ENCODE measurements around the gene PHF24. TPM values are rescaled to one million over a fixed set of nuclear protein-coding genes. Genes with fewer than 3 reads are reported as not detected.
"Not testable (repeated sequence)": the region's sequence is repeated elsewhere in the genome, so short reads cannot be mapped to it uniquely, and the experiment has no call there.

Gene PHF24
- polyA plus RNA-seq, 1 of the 3 experiments (the other 2 are of a cell fraction) = not detected

- POLR2A ChIA-PET, CTCF ChIA-PET: not testable (repeated sequence)
- WGBS (ENCODE audit: low lambda C conversion rate) = 69% methylated on average over 14 of the region's 14 CpGs
Measured at GRCh38 chr9:35004299-35004698, 46.2 kb downstream of the PHF24 start.

DNA sequence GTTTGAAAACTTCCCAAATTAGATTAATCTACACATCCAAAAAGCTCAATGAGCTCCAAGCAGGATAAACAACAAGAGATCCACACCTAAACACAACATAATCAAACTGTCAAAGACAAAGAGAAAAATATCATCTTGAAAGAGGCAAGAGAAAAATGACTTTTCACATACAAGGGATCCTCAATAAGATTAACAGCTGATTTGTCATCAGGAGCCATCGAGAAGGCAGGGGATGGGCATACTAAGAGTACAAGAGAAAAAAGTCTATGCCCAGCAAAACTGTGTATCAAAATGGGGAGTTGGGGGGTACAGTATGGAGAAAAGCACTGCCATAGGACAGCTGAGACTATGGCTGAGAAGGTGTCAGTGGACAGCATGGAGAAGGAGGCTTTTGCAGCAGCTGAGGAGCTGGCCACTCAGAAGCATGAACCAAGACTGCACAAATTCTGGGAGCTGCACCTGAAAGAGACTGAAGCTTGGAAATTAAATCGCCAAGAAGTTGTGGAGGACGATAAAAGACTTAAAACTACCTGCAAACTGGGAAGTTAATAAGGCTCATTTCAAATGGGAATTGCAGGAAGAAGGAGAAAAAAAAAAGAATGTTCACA is 52.4 kb downstream of the PHF24 start:
- no peak for DNase-seq
- Histone ChIP-seq H3K9me3 (peaks cover 9% of the 10 kb centered on the region; the same call in 1 of the 2 replicates), H3K79me2 (ENCODE audit: insufficient read depth) (no peaks in the 10 kb centered on the region), H3K9ac (no peak overlapping the region), H2AFZ (ENCODE audit: low read depth) (no peak overlapping the region), H3K4me2 (no peak overlapping the region), H3F3A (replicated peaks; ENCODE audit: insufficient read depth) (peaks cover 4% of the 10 kb centered on the region), H3K27me3 (ENCODE audit: insufficient read depth) (no peaks in the 10 kb centered on the region), H3K27ac (ENCODE audit: low read depth in 2 of 2, low read length in 1 of 2) (no peak overlapping the region), H3K9me2 (no peaks in the 10 kb centered on the region), H3K4me1 (ENCODE audit: control insufficient read depth in 1 of 2, insufficient read depth in 2 of 2, low read depth in 1 of 2, low read length in 1 of 2) (no peaks in the 10 kb centered on the region), H4K20me1 (ENCODE audit: insufficient read depth) (no peaks in the 10 kb centered on the region), H3K36me3 (replicated peaks in 1 of 2; ENCODE audit: control insufficient read depth in 1 of 2, insufficient read depth in 2 of 2, low read length in 1 of 2) (peaks cover 0 to 41% of the 10 kb centered on the region in 2 experiments), H3K4me3 (ENCODE audit: low read depth in 2 of 2, low read length in 1 of 2) (no peak overlapping the region)
- 38% methylated on average over 3 of the region's 3 CpGs for WGBS (ENCODE audit: low lambda C conversion rate)
- POLR2A ChIA-PET = no interaction called here
- TF ChIP-seq RAD21 (IDR thresholded peaks at IDR 0.05; ENCODE audit: low read length) (no peak), SIN3A (IDR thresholded peaks at IDR 0.05; ENCODE audit: borderline replicate concordance, low read depth, low read length) (no peak), MAX (IDR thresholded peaks at IDR 0.05; ENCODE audit: low read depth) (no peak), NRF1 (IDR thresholded peaks at IDR 0.05; ENCODE audit: low read depth, low read length) (no peak), NFIC (IDR thresholded peaks at IDR 0.05; ENCODE audit: borderline replicate concordance) (no peak), CTCF (IDR thresholded peaks at IDR 0.05) (no peak), TEAD4 (IDR thresholded peaks at IDR 0.05; ENCODE audit: borderline replicate concordance, insufficient read depth) (no peak)
- TF ChIP-seq, protein P1, sequence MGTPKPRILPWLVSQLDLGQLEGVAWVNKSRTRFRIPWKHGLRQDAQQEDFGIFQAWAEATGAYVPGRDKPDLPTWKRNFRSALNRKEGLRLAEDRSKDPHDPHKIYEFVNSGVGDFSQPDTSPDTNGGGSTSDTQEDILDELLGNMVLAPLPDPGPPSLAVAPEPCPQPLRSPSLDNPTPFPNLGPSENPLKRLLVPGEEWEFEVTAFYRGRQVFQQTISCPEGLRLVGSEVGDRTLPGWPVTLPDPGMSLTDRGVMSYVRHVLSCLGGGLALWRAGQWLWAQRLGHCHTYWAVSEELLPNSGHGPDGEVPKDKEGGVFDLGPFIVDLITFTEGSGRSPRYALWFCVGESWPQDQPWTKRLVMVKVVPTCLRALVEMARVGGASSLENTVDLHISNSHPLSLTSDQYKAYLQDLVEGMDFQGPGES (IDR thresholded peaks at IDR 0.05; ENCODE audit: low read depth, low read length) = no peak
- TF ChIP-seq, protein P2, sequence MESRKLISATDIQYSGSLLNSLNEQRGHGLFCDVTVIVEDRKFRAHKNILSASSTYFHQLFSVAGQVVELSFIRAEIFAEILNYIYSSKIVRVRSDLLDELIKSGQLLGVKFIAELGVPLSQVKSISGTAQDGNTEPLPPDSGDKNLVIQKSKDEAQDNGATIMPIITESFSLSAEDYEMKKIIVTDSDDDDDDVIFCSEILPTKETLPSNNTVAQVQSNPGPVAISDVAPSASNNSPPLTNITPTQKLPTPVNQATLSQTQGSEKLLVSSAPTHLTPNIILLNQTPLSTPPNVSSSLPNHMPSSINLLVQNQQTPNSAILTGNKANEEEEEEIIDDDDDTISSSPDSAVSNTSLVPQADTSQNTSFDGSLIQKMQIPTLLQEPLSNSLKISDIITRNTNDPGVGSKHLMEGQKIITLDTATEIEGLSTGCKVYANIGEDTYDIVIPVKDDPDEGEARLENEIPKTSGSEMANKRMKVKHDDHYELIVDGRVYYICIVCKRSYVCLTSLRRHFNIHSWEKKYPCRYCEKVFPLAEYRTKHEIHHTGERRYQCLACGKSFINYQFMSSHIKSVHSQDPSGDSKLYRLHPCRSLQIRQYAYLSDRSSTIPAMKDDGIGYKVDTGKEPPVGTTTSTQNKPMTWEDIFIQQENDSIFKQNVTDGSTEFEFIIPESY (IDR thresholded peaks at IDR 0.05; ENCODE audit: borderline replicate concordance, low read depth) = no peak
- TF ChIP-seq, protein P3, sequence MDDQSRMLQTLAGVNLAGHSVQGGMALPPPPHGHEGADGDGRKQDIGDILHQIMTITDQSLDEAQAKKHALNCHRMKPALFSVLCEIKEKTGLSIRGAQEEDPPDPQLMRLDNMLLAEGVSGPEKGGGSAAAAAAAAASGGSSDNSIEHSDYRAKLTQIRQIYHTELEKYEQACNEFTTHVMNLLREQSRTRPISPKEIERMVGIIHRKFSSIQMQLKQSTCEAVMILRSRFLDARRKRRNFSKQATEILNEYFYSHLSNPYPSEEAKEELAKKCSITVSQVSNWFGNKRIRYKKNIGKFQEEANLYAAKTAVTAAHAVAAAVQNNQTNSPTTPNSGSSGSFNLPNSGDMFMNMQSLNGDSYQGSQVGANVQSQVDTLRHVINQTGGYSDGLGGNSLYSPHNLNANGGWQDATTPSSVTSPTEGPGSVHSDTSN (IDR thresholded peaks at IDR 0.05) = no peak
- CTCF ChIA-PET = interaction anchor here (0.9 to 2.0 kb wide), 2 partner anchors 16 to 111 kb away, joined by 3 to 7 read pairs; no protein-coding TSS in a partner anchor

More at GRCh38 chr9:35004299-35004698, 46.2 kb downstream of the PHF24 start:
- not testable (repeated sequence) for DNase-seq; H3K9me2 ChIP-seq; H4K20me1 ChIP-seq (ENCODE audit: insufficient read depth); H3K27ac ChIP-seq (ENCODE audit: low read depth in 2 of 2, low read length in 1 of 2); H3K4me3 ChIP-seq (ENCODE audit: low read depth in 2 of 2, low read length in 1 of 2); H3K9me3 ChIP-seq; H3K79me2 ChIP-seq (ENCODE audit: insufficient read depth); H3K9ac ChIP-seq; H3K27me3 ChIP-seq (ENCODE audit: insufficient read depth); H3F3A ChIP-seq (replicated peaks; ENCODE audit: insufficient read depth); H3K4me2 ChIP-seq; H2AFZ ChIP-seq (ENCODE audit: low read depth); H3K36me3 ChIP-seq (replicated peaks in 1 of 2; ENCODE audit: control insufficient read depth in 1 of 2, insufficient read depth in 2 of 2, low read length in 1 of 2); H3K4me1 ChIP-seq (ENCODE audit: control insufficient read depth in 1 of 2, insufficient read depth in 2 of 2, low read depth in 1 of 2, low read length in 1 of 2)

Data from SK-N-SH (cell line).